HG03439 (cell line): ENCODE data around the gene SMTNL2.
"Not testable (repeated sequence)": the region's sequence is repeated elsewhere in the genome, so short reads cannot be mapped to it uniquely, and the experiment has no call there.

Source experiments
- ATAC-seq: cut with Tn5 transposase; IDR thresholded peaks from one replicate; pipeline ENCODE4 v1.9.1; 2021; ENCODE audit warnings: mild to moderate bottlenecking, moderate library complexity; ENCODE audit not compliant: unreplicated experiment

The SMTNL2 gene

GRCh38 chr17:4583782-4584100 is 588 bp upstream of the SMTNL2 start:
- ATAC-seq, result no peak

GRCh38 chr17:4584917-4585637 is 748 bp downstream of the SMTNL2 start:
- no peak for ATAC-seq

DNA sequence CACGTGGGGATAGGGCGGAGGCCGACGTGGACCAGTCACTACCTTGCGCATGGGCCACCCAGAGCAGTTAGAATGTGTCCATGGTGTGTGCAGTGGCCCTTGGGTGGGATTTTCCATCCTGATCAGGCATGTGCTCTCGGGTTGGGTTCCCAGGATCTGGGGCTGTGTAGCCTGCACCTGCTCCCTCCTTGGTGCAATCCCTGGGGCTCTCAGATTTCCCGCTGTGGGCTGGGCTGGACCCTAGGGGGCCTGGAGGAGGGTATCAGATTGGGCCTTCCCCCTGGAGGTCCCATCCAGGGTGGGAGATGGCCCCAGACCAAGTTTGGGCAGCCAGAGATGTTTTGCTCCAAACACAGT is 1.3 kb downstream of the SMTNL2 start:
- ATAC-seq, result no peak

GRCh38 chr17:4586043-4586442 is 1.7 kb downstream of the SMTNL2 start:
- ATAC-seq, result no peak

- ATAC-seq, result no peak
Measured at GRCh38 chr17:4587195-4587594, 2.9 kb downstream of the SMTNL2 start.

- ATAC-seq, result no peak
Measured at GRCh38 chr17:4587803-4588202, 3.5 kb downstream of the SMTNL2 start.

- no peak for ATAC-seq
Measured at GRCh38 chr17:4588391-4588790, 4.1 kb downstream of the SMTNL2 start.

DNA sequence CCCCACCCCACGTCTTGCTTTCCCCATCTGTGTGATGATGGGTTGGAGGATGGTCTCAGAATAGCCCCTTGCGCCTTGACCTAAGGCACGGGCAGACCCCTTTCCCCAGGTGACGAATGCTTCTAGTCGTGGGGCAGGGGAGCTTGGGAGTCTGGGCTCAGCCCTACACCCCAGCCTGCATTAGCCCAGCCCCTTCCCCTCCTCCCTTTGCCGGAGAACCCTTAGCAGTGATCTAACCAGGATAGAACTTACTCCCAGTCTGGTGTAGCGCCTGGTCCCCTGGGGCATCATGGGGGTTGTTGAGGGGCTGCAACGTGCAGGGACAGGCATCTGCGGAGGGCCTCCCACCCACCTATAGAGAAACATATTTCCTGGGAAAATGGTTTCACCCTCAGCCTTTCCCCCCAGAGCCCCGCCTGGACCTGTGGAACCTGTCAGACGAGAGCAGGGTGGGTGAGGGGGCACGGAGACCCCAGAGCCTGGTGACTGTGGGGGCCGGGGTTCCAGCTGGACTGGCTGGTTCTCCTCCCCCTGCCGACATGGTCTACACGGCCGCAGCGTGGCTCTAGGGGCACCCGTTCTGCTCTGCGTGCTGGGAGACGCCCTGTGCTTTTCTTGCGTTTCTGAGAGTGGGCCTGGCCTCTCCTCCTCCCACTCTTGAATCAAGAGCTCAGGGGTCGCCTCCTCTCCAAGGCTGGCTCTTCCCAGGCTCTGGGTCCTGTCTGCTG is 4.7 kb downstream of the SMTNL2 start:
- no peak for ATAC-seq

DNA sequence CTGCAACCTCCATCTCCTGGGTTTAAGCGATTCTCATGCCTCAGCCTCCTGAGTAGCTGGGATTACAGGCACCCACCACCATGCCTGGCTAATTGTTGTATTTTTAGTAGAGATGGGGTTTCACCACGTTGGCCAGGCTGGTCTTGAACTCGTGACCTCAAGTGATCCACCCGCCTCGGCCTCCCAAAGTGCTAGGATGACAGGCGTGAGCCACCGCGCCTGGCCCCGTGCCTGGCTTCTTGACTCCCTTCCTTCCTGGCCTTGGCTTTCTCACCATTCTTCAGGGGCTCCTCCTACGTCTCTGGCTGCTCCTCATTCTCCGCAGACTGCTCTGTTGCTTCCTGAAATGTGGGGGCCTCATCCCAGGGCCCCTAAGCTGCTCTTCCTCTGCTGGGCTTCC is 5.7 kb downstream of the SMTNL2 start:
- not testable (repeated sequence) for ATAC-seq

DNA sequence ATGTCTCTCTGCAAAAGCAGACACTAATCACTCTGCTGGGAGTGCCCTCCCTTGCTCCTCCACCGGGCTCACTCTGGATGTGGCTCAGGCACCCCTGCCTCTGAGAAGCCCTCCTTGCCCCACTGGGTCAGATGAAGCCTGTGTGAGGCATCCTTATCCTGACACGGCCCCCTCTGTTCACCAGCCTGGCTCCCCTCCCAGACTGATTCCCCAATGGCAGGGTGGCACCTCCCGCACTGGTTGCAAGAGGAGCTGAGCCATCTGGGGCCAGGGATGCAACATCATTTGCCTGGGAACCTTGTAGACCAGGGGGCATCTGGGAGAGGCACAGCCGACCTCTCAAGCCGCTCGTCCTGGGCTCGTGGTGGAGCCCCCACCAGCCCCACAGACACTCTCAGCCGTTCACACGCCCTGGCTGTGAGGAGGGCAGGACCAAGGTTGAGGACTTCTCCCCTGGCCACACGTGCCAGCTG is 6.7 kb downstream of the SMTNL2 start:
- ATAC-seq, result no peak

DNA sequence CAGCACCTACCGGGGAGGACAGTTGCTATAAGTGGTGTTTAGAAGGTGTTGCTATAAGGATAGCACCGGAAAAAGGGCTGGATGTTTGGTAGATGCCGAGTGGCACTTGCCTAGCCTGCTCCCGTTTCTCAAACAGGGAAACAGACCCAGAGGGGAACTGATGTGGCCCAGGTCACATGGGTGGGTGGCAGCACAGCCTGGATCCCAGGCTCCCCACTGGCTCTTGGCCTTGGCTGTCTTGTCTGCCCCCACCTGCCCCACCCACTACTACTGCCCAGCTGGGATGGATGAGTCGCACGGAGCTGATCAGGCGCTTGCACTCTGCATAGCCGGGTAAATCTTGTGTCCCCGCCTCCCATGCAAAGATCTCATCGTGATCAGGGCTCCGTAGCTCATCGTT is 7.2 kb downstream of the SMTNL2 start:
- no peak for ATAC-seq

- ATAC-seq, result no peak
Measured at GRCh38 chr17:4592240-4593005, 8.1 kb downstream of the SMTNL2 start.

GRCh38 chr17:4593021-4593421 is 8.7 kb downstream of the SMTNL2 start:
- ATAC-seq, result no peak

GRCh38 chr17:4594406-4594805 is 10.1 kb downstream of the SMTNL2 start:
- ATAC-seq, result no peak

DNA sequence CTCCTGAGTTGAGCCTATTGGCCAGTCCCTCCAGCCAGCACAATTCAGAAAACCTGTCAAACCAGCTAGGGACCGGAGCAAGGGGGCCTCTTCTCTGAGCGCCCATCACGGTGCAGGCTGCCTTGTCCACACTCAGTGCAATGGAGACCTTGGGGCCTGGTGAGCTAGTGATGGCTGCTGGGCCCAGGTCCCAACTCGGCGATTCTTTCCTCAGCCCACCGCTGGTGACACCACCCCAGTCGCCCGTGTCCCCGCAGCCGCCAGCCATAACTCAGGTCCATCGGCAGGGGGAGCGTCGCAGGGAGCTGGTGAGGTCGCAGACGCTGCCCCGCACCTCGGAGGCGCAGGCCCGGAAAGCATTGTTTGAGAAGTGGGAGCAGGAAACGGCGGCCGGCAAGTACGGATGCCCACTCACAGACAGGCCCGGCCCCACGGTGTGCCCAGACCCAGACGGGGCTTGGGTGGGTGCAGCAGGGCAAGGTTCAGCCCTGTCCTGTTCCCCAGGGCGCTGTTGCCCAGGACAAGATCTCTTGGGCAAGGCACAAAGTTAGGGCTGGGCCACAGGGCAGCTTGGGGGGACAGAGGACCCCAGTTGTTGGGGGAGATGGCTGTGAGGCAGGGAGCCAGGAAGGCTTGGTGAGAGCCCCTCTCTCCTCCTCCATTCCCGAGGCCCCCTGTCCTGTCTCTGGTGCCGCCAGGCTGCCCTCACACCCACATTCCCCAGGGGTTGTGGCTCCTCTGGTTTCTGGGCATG is 10.8 kb downstream of the SMTNL2 start:
- no peak for ATAC-seq

DNA sequence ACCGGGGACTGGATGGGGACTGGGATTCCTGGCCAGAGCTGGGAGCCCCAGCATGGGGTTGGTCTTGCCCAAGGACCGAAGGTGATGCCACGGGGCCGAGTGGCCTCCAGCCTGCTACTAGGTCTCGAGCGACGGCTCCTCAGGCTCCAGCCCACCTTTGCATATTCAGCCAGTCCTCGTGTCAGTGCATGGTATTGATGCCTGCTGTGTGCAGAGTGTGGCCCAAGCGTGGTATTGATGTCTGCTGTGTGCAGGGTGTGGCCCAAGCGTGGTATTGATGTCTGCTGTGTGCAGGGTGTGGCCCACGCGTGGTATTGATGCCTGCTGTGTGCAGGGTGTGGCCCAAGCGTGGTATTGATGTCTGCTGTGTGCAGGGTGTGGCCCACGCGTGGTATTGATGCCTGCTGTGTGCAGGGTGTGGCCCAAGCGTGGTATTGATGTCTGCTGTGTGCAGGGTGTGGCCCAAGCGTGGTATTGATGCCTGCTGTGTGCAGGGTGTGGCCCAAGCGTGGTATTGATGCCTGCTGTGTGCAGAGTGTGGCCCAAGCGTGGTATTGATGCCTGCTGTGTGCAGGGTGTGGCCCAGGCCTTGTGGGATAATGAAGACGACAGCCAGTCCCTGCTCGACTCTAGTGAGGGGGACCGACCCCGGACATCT is 11.5 kb downstream of the SMTNL2 start:
- ATAC-seq, result not testable (repeated sequence)

- ATAC-seq, result no peak
Measured at GRCh38 chr17:4596636-4597380, 12.5 kb downstream of the SMTNL2 start.

DNA sequence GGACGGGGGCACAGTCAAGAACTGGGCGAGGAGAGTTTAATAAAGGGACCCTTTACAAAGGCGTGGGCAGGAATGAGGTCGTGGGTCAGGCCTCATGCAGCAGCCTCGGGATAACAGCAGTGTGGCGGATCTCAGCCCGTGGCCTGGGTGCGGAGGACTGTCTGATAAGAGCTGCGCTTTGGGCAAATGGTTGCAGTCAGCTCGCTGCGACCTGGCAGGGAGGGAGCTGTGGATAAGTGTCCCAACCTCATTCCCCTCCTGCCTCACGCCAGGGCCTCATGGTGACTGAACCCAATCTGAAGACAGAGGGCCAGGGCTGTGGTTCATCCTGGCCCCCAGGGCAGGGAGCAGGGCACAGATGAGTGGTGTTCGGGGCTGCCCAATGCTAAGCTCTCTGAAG is 13.6 kb downstream of the SMTNL2 start:
- no peak for ATAC-seq

- no peak for ATAC-seq
Measured at GRCh38 chr17:4598776-4599504, 14.6 kb downstream of the SMTNL2 start.
